HCT116 (cell line): ENCODE results near the gene SUGCT.

Source experiments
- CTCF ChIP-seq, 3 experiments: fragments of 200-600 bp in 1 of 3; sonication (generic) in 1 of 3; IDR thresholded peaks in 2 of 3; conservative IDR thresholded peaks in 1 of 3; 2 replicates each; pipeline ENCODE4 v1.5.1; 2012 to 2017; ENCODE audit warnings: low read depth in 2 of 3, low read length in 2 of 3, antibody characterized with exemption in 1 of 3, borderline replicate concordance in 1 of 3, control low read depth in 1 of 3, mild to moderate bottlenecking in 1 of 3, mixed read lengths in 1 of 3, mixed run types in 1 of 3, moderate library complexity in 1 of 3; ENCODE audit not compliant: insufficient read depth in 1 of 3
- MAX ChIP-seq: IDR thresholded peaks from 2 replicates; pipeline ENCODE4 v1.6.1; 2012
- YY1 ChIP-seq: IDR thresholded peaks from 2 replicates; pipeline ENCODE4 v1.6.1; 2011; ENCODE audit warnings: low read length, low read depth, moderate library complexity, mild to moderate bottlenecking; ENCODE audit not compliant: insufficient replicate concordance; ENCODE audit errors: extremely low read depth

GRCh38 chr7:40356871-40357709, 222.3 kb downstream of the SUGCT start:
- TF ChIP-seq CTCF (IDR thresholded peaks at IDR 0.05 in 2 of 3, conservative IDR thresholded peaks at IDR 0.05 in 1 of 3; ENCODE audit: borderline replicate concordance in 1 of 3, insufficient read depth in 1 of 3, low read depth in 2 of 3, low read length in 2 of 3): no peak
- no peak for TF ChIP-seq MAX
- no peak for TF ChIP-seq YY1
